Naive B cell (primary cell): ENCODE measurements around the gene CD4. TPM values are rescaled to one million over a fixed set of nuclear protein-coding genes. Genes with fewer than 3 reads are reported as not detected.
"Not testable (repeated sequence)": the region's sequence is repeated elsewhere in the genome, so short reads cannot be mapped to it uniquely, and the experiment has no call there.

Experiments
- ATAC-seq, 2 donors: fragments of 150-1000 bp; cut with Tn5 transposase; 2 replicates each; pipeline ENCODE4 v1.10.0; 2021; ENCODE audit warnings: low read depth in 2 of 2, mild to moderate bottlenecking in 2 of 2, moderate library complexity in 2 of 2
- DNase-seq: peaks from one replicate; pipeline ENCODE4 v3.0.0; 2022
- H3K27ac Mint-ChIP-seq, 6 donors: one replicate each; pipeline ENCODE4 v1.8.0; 2020 to 2022; ENCODE audit warnings: mild to moderate bottlenecking in 6 of 6, mixed read lengths in 6 of 6, moderate library complexity in 5 of 6, inconsistent platforms in 2 of 6
- H3K27me3 Mint-ChIP-seq, 3 donors: one replicate each; pipeline ENCODE4 v1.8.0; 2021 to 2022; ENCODE audit warnings: mixed read lengths in 3 of 3, mild to moderate bottlenecking in 1 of 3
- H3K36me3 Mint-ChIP-seq, 2 donors: one replicate each; pipeline ENCODE4 v1.8.0; 2020 to 2022; ENCODE audit warnings: mixed read lengths in 2 of 2, inconsistent platforms in 1 of 2, mild to moderate bottlenecking in 1 of 2
- H3K4me1 Mint-ChIP-seq, 3 donors: one replicate each; pipeline ENCODE4 v1.8.0; 2020 to 2022; ENCODE audit warnings: mixed read lengths in 3 of 3, inconsistent platforms in 1 of 3, mild to moderate bottlenecking in 1 of 3, moderate library complexity in 1 of 3
- H3K4me3 Mint-ChIP-seq, 8 donors: one replicate each; pipeline ENCODE4 v1.8.0; 2020 to 2022; ENCODE audit warnings: mild to moderate bottlenecking in 8 of 8, mixed read lengths in 8 of 8, moderate library complexity in 8 of 8, inconsistent platforms in 2 of 8
- H3K9me3 Mint-ChIP-seq, 7 donors: one replicate each; pipeline ENCODE4 v1.8.0; 2020 to 2022; ENCODE audit warnings: mixed read lengths in 7 of 7, mild to moderate bottlenecking in 5 of 7, inconsistent platforms in 2 of 7, moderate library complexity in 1 of 7
- polyA plus RNA-seq, 6 donors: library from polyadenylated mRNA; unstranded; fragments of 300-500 nt; fragmentation: Illumina TruSeq; gene quantifications; one replicate each; pipeline ENCODE4 v1.2.3, GENCODE V29; 2021; ENCODE audit warnings: low read depth in 6 of 6

Gene CD4
- polyA plus RNA-seq: 1 to 10 TPM in 3 of 6 donors, under 1 TPM in 3; 0.29 to 1.7 (median 1.1) TPM

DNA sequence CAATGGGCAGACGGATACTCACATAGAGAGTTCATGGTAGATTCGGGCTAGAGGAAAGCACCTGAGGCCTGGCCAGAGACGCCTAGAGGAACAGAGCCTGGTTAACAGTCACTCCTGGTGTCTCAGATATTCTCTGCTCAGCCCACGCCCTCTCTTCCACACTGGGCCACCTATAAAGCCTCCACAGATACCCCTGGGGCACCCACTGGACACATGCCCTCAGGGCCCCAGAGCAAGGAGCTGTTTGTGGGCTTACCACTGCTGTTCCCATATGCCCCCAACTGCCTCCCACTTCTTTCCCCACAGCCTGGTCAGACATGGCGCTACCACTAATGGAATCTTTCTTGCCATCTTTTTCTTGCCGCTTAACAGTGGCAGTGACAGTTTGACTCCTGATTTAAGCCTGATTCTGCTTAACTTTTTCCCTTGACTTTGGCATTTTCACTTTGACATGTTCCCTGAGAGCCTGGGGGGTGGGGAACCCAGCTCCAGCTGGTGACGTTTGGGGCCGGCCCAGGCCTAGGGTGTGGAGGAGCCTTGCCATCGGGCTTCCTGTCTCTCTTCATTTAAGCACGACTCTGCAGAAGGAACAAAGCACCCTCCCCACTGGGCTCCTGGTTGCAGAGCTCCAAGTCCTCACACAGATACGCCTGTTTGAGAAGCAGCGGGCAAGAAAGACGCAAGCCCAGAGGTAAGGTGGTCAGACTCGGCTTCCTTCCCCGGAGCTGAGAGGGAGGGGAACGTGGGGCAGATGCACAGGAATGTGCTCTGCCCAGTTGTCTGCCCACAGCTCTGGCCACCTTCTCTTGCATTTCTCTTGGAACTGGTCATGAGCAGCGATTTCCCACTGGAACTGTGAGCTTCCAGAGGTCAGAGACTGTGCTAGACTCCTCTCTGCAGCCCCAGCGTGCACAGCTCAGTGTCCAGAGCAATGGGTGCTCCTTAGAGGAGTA is at the start of gene CD4:
TSS of gene CD4 (plus strand) at position 557 of the 953 bp plus-strand sequence. CDS start 10,611 bp downstream, outside the sequence.
- peaks cover 24 to 46% (median 41%) of the 10 kb centered on the region in 3 donors for H3K27me3 Mint-ChIP-seq
- DNase-seq: no peak
- peak within 1 kb of the TSS in 1 of 8 donors; percentile 3 for H3K4me3 Mint-ChIP-seq
- H3K4me1 Mint-ChIP-seq: peaks cover 18 to 22% (median 21%) of the 10 kb centered on the region in 3 donors
- H3K36me3 Mint-ChIP-seq: no peaks in the 10 kb centered on the region
- H3K9me3 Mint-ChIP-seq: peaks cover 0 to 3% (median 0%) of the 10 kb centered on the region in 7 donors
- ATAC-seq: no peak
- H3K27ac Mint-ChIP-seq: peak within 1 kb of the TSS in 1 of 6 donors; percentile 74

DNA sequence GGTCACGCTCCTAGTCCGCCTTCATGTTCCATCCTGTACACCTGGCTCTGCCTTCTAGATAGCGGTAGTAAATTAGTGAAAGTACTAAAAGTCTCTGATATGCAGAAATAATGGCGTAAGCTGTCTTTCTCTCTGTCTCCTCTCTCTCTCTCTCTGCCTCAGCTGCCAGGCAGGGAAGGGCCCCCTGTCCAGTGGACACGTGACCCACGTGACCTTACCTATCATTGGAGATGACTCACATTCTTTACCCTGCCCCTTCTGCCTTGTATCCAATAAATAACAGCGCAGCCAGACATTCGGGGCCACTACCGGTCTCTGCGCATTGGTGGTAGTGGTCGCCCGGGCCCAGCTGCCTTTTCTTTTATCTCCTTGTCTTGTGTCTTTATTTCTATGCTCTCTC is 47.2 kb upstream of the CD4 start:
- ATAC-seq, H3K36me3 Mint-ChIP-seq, H3K27me3 Mint-ChIP-seq, DNase-seq, H3K9me3 Mint-ChIP-seq, H3K4me3 Mint-ChIP-seq: not testable (repeated sequence)
- Mint-ChIP-seq H3K4me1 (peaks cover 16 to 20% (median 17%) of the 10 kb centered on the region in 3 donors), H3K27ac (peak overlapping the region in 2 of 6 donors; percentile 11 to 73)

- peaks cover 16 to 23% (median 22%) of the 10 kb centered on the region in 3 donors for H3K4me1 Mint-ChIP-seq
- DNase-seq (no peak), ATAC-seq (no peak)
- peaks cover 0 to 3% (median 0%) of the 10 kb centered on the region in 7 donors for H3K9me3 Mint-ChIP-seq
- no peak overlapping the region for H3K27ac Mint-ChIP-seq
- no peaks in the 10 kb centered on the region for H3K27me3 Mint-ChIP-seq
- no peak overlapping the region for H3K4me3 Mint-ChIP-seq
- peaks cover 5 to 9% of the 10 kb centered on the region in 2 donors for H3K36me3 Mint-ChIP-seq
Measured at GRCh38 chr12:6742834-6743233, 46.5 kb upstream of the CD4 start.

DNA sequence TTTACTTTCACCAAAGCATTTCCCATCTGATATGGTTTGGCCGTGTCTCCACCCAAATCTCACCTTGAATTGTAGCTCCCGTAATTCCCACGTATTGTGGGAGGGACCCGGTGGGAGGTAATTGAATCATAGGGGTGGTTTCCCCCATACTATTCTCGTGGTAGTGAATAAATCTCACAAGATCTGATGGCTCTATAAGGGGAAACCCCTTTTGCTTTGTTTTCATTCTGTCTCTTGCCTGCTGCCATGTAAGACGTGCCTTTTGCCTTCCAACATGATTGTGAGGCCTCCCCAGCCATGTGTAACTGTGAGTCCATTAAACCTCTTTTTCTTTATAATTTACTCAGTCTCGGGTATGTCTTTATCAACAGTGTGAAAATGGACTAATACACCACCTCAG is 46.0 kb upstream of the CD4 start:
- Mint-ChIP-seq H3K27ac (peak overlapping the region in 1 of 6 donors; percentile 60), H3K4me3 (peak overlapping the region in 1 of 8 donors; percentile 50), H3K4me1 (peaks cover 16 to 23% (median 22%) of the 10 kb centered on the region in 3 donors), H3K36me3 (peaks cover 5 to 14% of the 10 kb centered on the region in 2 donors)
- not testable (repeated sequence) for H3K9me3 Mint-ChIP-seq, DNase-seq, ATAC-seq, H3K27me3 Mint-ChIP-seq

DNA sequence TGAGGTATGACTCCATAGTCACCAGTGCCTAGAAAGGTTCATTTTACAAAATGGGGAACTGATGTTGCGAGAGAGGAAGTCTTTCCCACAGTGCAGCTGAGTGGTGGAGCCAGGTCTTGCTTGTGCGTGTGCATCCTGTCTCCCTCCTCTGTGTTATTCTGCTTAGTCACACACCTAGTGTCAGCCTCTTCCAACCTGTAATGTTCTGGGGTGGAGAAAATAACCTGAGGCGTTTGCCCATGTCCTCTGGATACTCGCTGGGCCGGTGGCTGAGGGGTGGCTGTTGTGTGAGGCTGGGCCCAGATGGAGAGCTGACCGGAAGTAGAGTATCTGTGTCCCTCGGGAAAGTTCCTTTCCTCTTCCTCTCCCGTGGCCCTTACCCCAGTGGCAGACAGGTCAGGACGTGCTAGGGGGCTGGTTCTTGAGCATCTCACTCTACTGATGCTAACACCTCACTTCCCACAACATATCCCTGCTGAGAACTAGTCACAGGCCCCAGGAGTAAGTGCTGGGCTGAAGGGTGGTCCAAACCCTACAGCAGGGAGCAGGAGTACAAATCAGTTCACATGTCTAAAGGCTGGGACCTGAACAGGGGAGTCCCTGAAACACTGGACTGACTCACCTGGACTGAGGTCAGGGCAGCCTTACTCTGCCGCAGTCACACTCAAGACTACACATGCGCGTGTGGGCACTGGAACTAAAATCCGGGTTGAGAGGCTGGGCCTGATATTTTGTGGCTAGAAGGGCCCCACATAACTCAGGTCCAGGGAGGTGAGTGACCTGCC is 43.4 kb upstream of the CD4 start:
- H3K27me3 Mint-ChIP-seq: no peaks in the 10 kb centered on the region
- peak; percentile 63 for DNase-seq

DNA sequence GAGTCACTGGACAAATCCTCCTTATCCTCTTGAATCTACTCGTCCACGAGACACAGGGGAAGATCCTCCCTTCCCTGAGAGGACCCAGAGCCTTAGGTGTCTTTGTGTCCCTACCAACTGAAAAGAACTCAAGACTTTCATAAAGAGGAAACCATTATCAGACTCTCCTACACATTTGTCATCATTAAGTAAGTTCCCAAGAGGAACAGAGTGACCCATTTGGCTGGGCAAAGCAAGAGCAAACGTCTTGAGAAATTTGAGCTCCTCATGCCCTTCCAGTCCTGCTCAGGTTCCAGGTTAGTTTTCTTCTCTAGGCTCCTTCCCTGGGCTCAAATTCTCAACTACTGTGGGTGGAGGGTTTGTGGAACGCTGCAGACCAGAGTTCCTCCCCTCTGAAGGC is 42.1 kb upstream of the CD4 start:
- peaks cover 0 to 3% (median 0%) of the 10 kb centered on the region in 7 donors for H3K9me3 Mint-ChIP-seq
- ATAC-seq (no peak), DNase-seq (no peak)
- H3K27ac Mint-ChIP-seq: peak overlapping the region in 3 of 6 donors; percentile 54 to 81 (median 70)
- H3K27me3 Mint-ChIP-seq: no peaks in the 10 kb centered on the region
- peaks cover 27 to 35% (median 31%) of the 10 kb centered on the region in 3 donors for H3K4me1 Mint-ChIP-seq
- H3K36me3 Mint-ChIP-seq: peaks cover 5 to 35% of the 10 kb centered on the region in 2 donors
- peak overlapping the region in 2 of 8 donors; percentile 6 to 24 for H3K4me3 Mint-ChIP-seq

More for the DNA sequence above, 43.4 kb upstream of the CD4 start:
- peaks cover 5 to 32% of the 10 kb centered on the region in 2 donors for H3K36me3 Mint-ChIP-seq
- peak; percentile 100 for ATAC-seq
- peak overlapping the region; percentile 23 to 85 (median 52) for H3K4me3 Mint-ChIP-seq
- H3K4me1 Mint-ChIP-seq: peaks cover 20 to 25% (median 23%) of the 10 kb centered on the region in 3 donors
- peak overlapping the region; percentile 74 to 97 (median 96) for H3K27ac Mint-ChIP-seq
- H3K9me3 Mint-ChIP-seq: peaks cover 0 to 3% (median 0%) of the 10 kb centered on the region in 7 donors

GRCh38 chr12:6748761-6749160 is 40.6 kb upstream of the CD4 start:
- H3K36me3 Mint-ChIP-seq: peaks cover 5 to 35% of the 10 kb centered on the region in 2 donors
- H3K27ac Mint-ChIP-seq: peak overlapping the region in 1 of 6 donors; percentile 67
- DNase-seq: no peak
- peak overlapping the region in 2 of 8 donors; percentile 12 to 33 for H3K4me3 Mint-ChIP-seq
- no peaks in the 10 kb centered on the region for H3K9me3 Mint-ChIP-seq
- no peak for ATAC-seq
- H3K27me3 Mint-ChIP-seq: no peaks in the 10 kb centered on the region
- H3K4me1 Mint-ChIP-seq: peaks cover 34 to 47% (median 44%) of the 10 kb centered on the region in 3 donors

- no peaks in the 10 kb centered on the region for H3K9me3 Mint-ChIP-seq
- H3K27me3 Mint-ChIP-seq: no peaks in the 10 kb centered on the region
- H3K27ac Mint-ChIP-seq: peak overlapping the region in 2 of 6 donors; percentile 53 to 83
- ATAC-seq (no peak), DNase-seq (no peak)
- H3K4me1 Mint-ChIP-seq: peaks cover 27 to 42% (median 40%) of the 10 kb centered on the region in 3 donors
- peak overlapping the region in 2 of 8 donors; percentile 29 to 99 for H3K4me3 Mint-ChIP-seq
- H3K36me3 Mint-ChIP-seq: peaks cover 5 to 35% of the 10 kb centered on the region in 2 donors
Measured at GRCh38 chr12:6750506-6750905, 38.8 kb upstream of the CD4 start.

- Mint-ChIP-seq H3K27ac (peak overlapping the region; percentile 27 to 100 (median 72)), H3K4me3 (peak overlapping the region; percentile 93 to 99 (median 96)), H3K9me3 (no peaks in the 10 kb centered on the region), H3K36me3 (peaks cover 5 to 35% of the 10 kb centered on the region in 2 donors), H3K4me1 (peaks cover 20 to 34% (median 29%) of the 10 kb centered on the region in 3 donors), H3K27me3 (peaks cover 0 to 1% (median 0%) of the 10 kb centered on the region in 3 donors)
- no peak for ATAC-seq
- DNase-seq: no peak
Measured at GRCh38 chr12:6751767-6752166, 37.6 kb upstream of the CD4 start.

- H3K27me3 Mint-ChIP-seq: peaks cover 0 to 7% (median 5%) of the 10 kb centered on the region in 3 donors
- peaks cover 2 to 31% of the 10 kb centered on the region in 2 donors for H3K36me3 Mint-ChIP-seq
- H3K4me3 Mint-ChIP-seq: peak overlapping the region; percentile 93 to 99 (median 96)
- ATAC-seq: peak; percentile 0
- H3K9me3 Mint-ChIP-seq: no peaks in the 10 kb centered on the region
- peak overlapping the region; percentile 39 to 100 (median 96) for H3K27ac Mint-ChIP-seq
- DNase-seq: no peak
- H3K4me1 Mint-ChIP-seq: peaks cover 20 to 34% (median 25%) of the 10 kb centered on the region in 3 donors
Measured at GRCh38 chr12:6752167-6752920, 37.0 kb upstream of the CD4 start.

- peak within 1 kb of the TSS; percentile 98 to 100 (median 99) for H3K27ac Mint-ChIP-seq
Measured at GRCh38 chr12:6752921-6753771, 36.2 kb upstream of the CD4 start, which contains the start of gene MLF2. Gene MLF2, minus strand, starts transcription at chr12:6753141. Its CDS starts 807 bp downstream, at chr12:6752334.

More at GRCh38 chr12:6752921-6753771, 36.2 kb upstream of the CD4 start, which contains the start of gene MLF2:
- Mint-ChIP-seq H3K36me3 (peaks cover 0 to 23% of the 10 kb centered on the region in 2 donors), H3K27me3 (peaks cover 0 to 9% (median 7%) of the 10 kb centered on the region in 3 donors), H3K4me3 (peak within 1 kb of the TSS; percentile 93 to 99 (median 96)), H3K4me1 (peaks cover 23 to 34% (median 25%) of the 10 kb centered on the region in 3 donors), H3K9me3 (no peaks in the 10 kb centered on the region)
- ATAC-seq (peak; percentile 87 to 92), DNase-seq (peak; percentile 97)
